GM23338 (cell line): Measurements from ENCODE around the gene SPEM2. TPM values are rescaled to one million over a fixed set of nuclear protein-coding genes. Genes with fewer than 3 reads are reported as not detected.

ENCODE experiments used
- ATAC-seq: fragments of 200-7000 bp; cut with Tn5 transposase; 3 replicates; pipeline ENCODE4 v1.9.1; 2020
- DNase-seq: peaks from one replicate; pipeline ENCODE4 v3.0.0-alpha.2; 2015; ENCODE audit warnings: low spot score
- H2AFZ ChIP-seq: fragments of 200-600 bp; sonication (generic); 2 replicates; pipeline ENCODE4 v1.8.0; 2016; ENCODE audit warnings: antibody characterized with exemption, mild to moderate bottlenecking, moderate library complexity
- H3F3A ChIP-seq: fragments of 200-600 bp; sonication (generic); replicated peaks from 2 replicates; pipeline ENCODE4 v1.8.0; 2017; ENCODE audit warnings: antibody characterized with exemption, mixed run types, low read depth
- H3K27ac ChIP-seq: fragments of 200-600 bp; sonication (generic); 2 replicates; pipeline ENCODE4 v1.6.1; 2016; ENCODE audit warnings: low read depth
- H3K27me3 ChIP-seq: fragments of 200-600 bp; sonication (generic); 2 replicates; pipeline ENCODE4 v1.8.0; 2016; ENCODE audit warnings: mild to moderate bottlenecking, mixed run types, moderate library complexity; ENCODE audit not compliant: insufficient read depth
- H3K36me3 ChIP-seq: fragments of 200-600 bp; sonication (generic); 2 replicates; pipeline ENCODE4 v1.8.0; 2016; ENCODE audit warnings: mild to moderate bottlenecking; ENCODE audit not compliant: insufficient read depth
- H3K4me1 ChIP-seq: fragments of 200-600 bp; sonication (generic); 2 replicates; pipeline ENCODE4 v1.8.0; 2016; ENCODE audit warnings: mild to moderate bottlenecking, moderate library complexity; ENCODE audit not compliant: insufficient read depth
- H3K4me2 ChIP-seq: fragments of 200-600 bp; sonication (generic); 2 replicates; pipeline ENCODE4 v1.7.1; 2017; ENCODE audit warnings: mixed run types
- H3K4me3 ChIP-seq: fragments of 200-600 bp; sonication (generic); 2 replicates; pipeline ENCODE4 v1.6.1; 2016; ENCODE audit warnings: mixed run types
- H3K79me2 ChIP-seq: fragments of 200-600 bp; sonication (generic); replicated peaks from 2 replicates; pipeline ENCODE4 v1.8.0; 2017; ENCODE audit warnings: mild to moderate bottlenecking; ENCODE audit not compliant: insufficient read depth
- H3K9me2 ChIP-seq: fragments of 200-600 bp; sonication (generic); 2 replicates; pipeline ENCODE4 v1.8.0; 2017; ENCODE audit not compliant: insufficient read depth
- H4K20me1 ChIP-seq: fragments of 200-600 bp; sonication (generic); replicated peaks from 2 replicates; pipeline ENCODE4 v1.8.0; 2017; ENCODE audit warnings: mild to moderate bottlenecking; ENCODE audit not compliant: insufficient read depth
- H3K27ac Mint-ChIP-seq: 2 replicates; pipeline ENCODE4 v1.8.0; 2020; ENCODE audit warnings: inconsistent platforms, mild to moderate bottlenecking, moderate library complexity, mixed read lengths
- H3K27me3 Mint-ChIP-seq: 3 replicates; pipeline ENCODE4 v1.8.0; 2022; ENCODE audit warnings: low read depth, mild to moderate bottlenecking, moderate library complexity, mixed read lengths, inconsistent platforms; ENCODE audit not compliant: insufficient read depth, poor library complexity
- H3K36me3 Mint-ChIP-seq: 3 replicates; pipeline ENCODE4 v1.8.0; 2021; ENCODE audit warnings: low read depth, mild to moderate bottlenecking, inconsistent platforms, moderate library complexity, mixed read lengths
- H3K4me1 Mint-ChIP-seq: 3 replicates; pipeline ENCODE4 v1.8.0; 2020; ENCODE audit warnings: mild to moderate bottlenecking, inconsistent platforms, mixed read lengths
- H3K4me3 Mint-ChIP-seq: 3 replicates; pipeline ENCODE4 v1.8.0; 2021; ENCODE audit warnings: moderate library complexity, mild to moderate bottlenecking, inconsistent platforms, mixed read lengths
- H3K9me3 Mint-ChIP-seq: 3 replicates; pipeline ENCODE4 v1.8.0; 2020; ENCODE audit warnings: moderate library complexity, mild to moderate bottlenecking, inconsistent platforms, mixed read lengths
- CREB1 ChIP-seq: fragments of 250-450 bp; sonication (Bioruptor Pico); IDR thresholded peaks from 2 replicates; pipeline ENCODE4 v1.5.0; 2020; ENCODE audit warnings: low read depth, mild to moderate bottlenecking, moderate library complexity
- ETS1 ChIP-seq: IDR thresholded peaks from 2 replicates; pipeline ENCODE4 v1.6.1; 2016; ENCODE audit warnings: antibody characterized with exemption
- EZH2 ChIP-seq: fragments of 200-600 bp; sonication (generic); IDR thresholded peaks from one replicate; pipeline ENCODE4 v1.8.0; 2017; ENCODE audit warnings: antibody characterized with exemption, mild to moderate bottlenecking, low read depth; ENCODE audit not compliant: unreplicated experiment
- EZH2phosphoT487 ChIP-seq: fragments of 200-600 bp; sonication (generic); IDR thresholded peaks from one replicate; pipeline ENCODE4 v1.8.1; 2018; ENCODE audit warnings: antibody characterized with exemption; ENCODE audit not compliant: unreplicated experiment
- JUNB ChIP-seq: IDR thresholded peaks from one replicate; pipeline ENCODE4 v1.6.1; 2016; ENCODE audit warnings: antibody characterized with exemption; ENCODE audit not compliant: unreplicated experiment
- NANOG ChIP-seq: IDR thresholded peaks from 2 replicates; pipeline ENCODE4 v1.6.1; 2016; ENCODE audit warnings: antibody characterized with exemption, borderline replicate concordance
- STAT1 ChIP-seq: IDR thresholded peaks from one replicate; pipeline ENCODE4 v1.6.1; 2016; ENCODE audit warnings: antibody characterized with exemption; ENCODE audit not compliant: unreplicated experiment
- ZNF114 ChIP-seq: fragments of 250-450 bp; sonication (Bioruptor Pico); IDR thresholded peaks from 2 replicates; pipeline ENCODE4 v1.5.0; 2020; ENCODE audit warnings: mild to moderate bottlenecking, moderate library complexity
- ZNF331 ChIP-seq: fragments of 250-450 bp; sonication (Bioruptor Pico); IDR thresholded peaks from 2 replicates; pipeline ENCODE4 v1.5.0; 2020; ENCODE audit warnings: low read depth, mild to moderate bottlenecking, moderate library complexity
- polyA plus RNA-seq: library from polyadenylated mRNA; unstranded; fragments of >200 nt; fragmentation: Nextera tagmentation; extraction: Ambion mirVana; gene quantifications from 2 replicates; pipeline ENCODE4 v1.2.1, GENCODE V29; 2016
- total RNA-seq: library from RNA; depleted of rRNA; stranded (reverse); fragments of >200 nt; shearing (Covaris generic); gene quantifications from 2 replicates; pipeline ENCODE4 v1.2.3, GENCODE V29; 2014

Gene SPEM2
- total and polyA plus RNA-seq, 2 experiments from 2014 or later, result not detected

- no peaks in the 10 kb centered on the region; the same call in 1 of the 2 replicates for H4K20me1 ChIP-seq
- no peak overlapping the region for H3K27ac Mint-ChIP-seq
- H3K9me2 ChIP-seq, result no peaks in the 10 kb centered on the region
- no peaks in the 10 kb centered on the region for H3K79me2 ChIP-seq
- H3K4me3 Mint-ChIP-seq, result no peak overlapping the region
- no peak overlapping the region for H2AFZ ChIP-seq
- no peak for TF ChIP-seq EZH2
- no peak for TF ChIP-seq STAT1
- no peak for TF ChIP-seq ZNF331 (CRISPR knock-in tag)
- no peak for TF ChIP-seq NANOG
- peaks cover 16% of the 10 kb centered on the region for H3K27me3 Mint-ChIP-seq
- no peak overlapping the region for H3K4me2 ChIP-seq
- no peaks in the 10 kb centered on the region for H3K4me1 ChIP-seq
- no peak overlapping the region for H3K27ac ChIP-seq
- peaks cover 17% of the 10 kb centered on the region for H3K36me3 Mint-ChIP-seq
- H3K36me3 ChIP-seq, result no peaks in the 10 kb centered on the region
- peaks cover 28% of the 10 kb centered on the region for H3K4me1 Mint-ChIP-seq
- H3K9me3 Mint-ChIP-seq, result no peaks in the 10 kb centered on the region
- ATAC-seq (no peak; the same call in 2 of the 3 replicates), DNase-seq (no peak)
- no peaks in the 10 kb centered on the region for H3F3A ChIP-seq
- H3K4me3 ChIP-seq, result no peak overlapping the region
- H3K27me3 ChIP-seq, result no peaks in the 10 kb centered on the region
These were observed 6.8 kb upstream of the SPEM2 start for GRCh38 chr17:7418472-7419152.

- H3K9me3 Mint-ChIP-seq, result no peaks in the 10 kb centered on the region
- peaks cover 28% of the 10 kb centered on the region for H3K4me1 Mint-ChIP-seq
- DNase-seq, result peak; percentile 58
- H3K4me3 Mint-ChIP-seq, result no peak within 1 kb of the TSS; the same call in 2 of the 3 replicates
- peaks cover 17% of the 10 kb centered on the region for H3K36me3 Mint-ChIP-seq
- H3K36me3 ChIP-seq, result no peaks in the 10 kb centered on the region
- no peaks in the 10 kb centered on the region; the same call in 1 of the 2 replicates for H4K20me1 ChIP-seq
- peaks cover 17% of the 10 kb centered on the region for H3K27me3 Mint-ChIP-seq
- H3K4me2 ChIP-seq, result no peak within 1 kb of the TSS
- no peaks in the 10 kb centered on the region for H3K79me2 ChIP-seq
- H3K9me2 ChIP-seq, result no peaks in the 10 kb centered on the region
- H3K4me1 ChIP-seq, result no peaks in the 10 kb centered on the region
- no peak for ATAC-seq
- no peak within 1 kb of the TSS for H3K4me3 ChIP-seq
- no peak within 1 kb of the TSS for H2AFZ ChIP-seq
- no peak within 1 kb of the TSS for H3K27ac ChIP-seq
- peak within 1 kb of the TSS; percentile 67; the same call in 1 of the 2 replicates for H3K27ac Mint-ChIP-seq
- H3K27me3 ChIP-seq, result no peaks in the 10 kb centered on the region
- no peak for TF ChIP-seq ETS1
- no peak for TF ChIP-seq ZNF331 (CRISPR knock-in tag)
- no peak for TF ChIP-seq EZH2phosphoT487
- no peak for TF ChIP-seq EZH2
- no peak for TF ChIP-seq JUNB
- TF ChIP-seq ZNF114 (CRISPR knock-in tag), result no peak
- no peak for TF ChIP-seq CREB1 (CRISPR knock-in tag)
- H3F3A ChIP-seq, result no peaks in the 10 kb centered on the region
These were observed 5.4 kb upstream of the SPEM2 start, which contains the start of gene SPEM1 for GRCh38 chr17:7419819-7420610. SPEM1 (plus strand) TSS chr17:7420324; CDS start chr17:7420385, 61 bp downstream.
